DND-41 (cell line): Measurements from ENCODE around the gene RASGRP1.

Experiments
- ATAC-seq: fragments of 200-7000 bp; cut with Tn5 transposase; 3 replicates; pipeline ENCODE4 v1.9.1; 2021; ENCODE audit warnings: low read depth; ENCODE audit not compliant: insufficient read depth
- DNase-seq: peaks from one replicate; pipeline ENCODE4 v3.0.0-alpha.2; 2020
- H2AFZ ChIP-seq: 2 replicates; pipeline ENCODE4 v1.6.0; 2012; ENCODE audit warnings: low read depth, low read length
- H3K27ac ChIP-seq: 2 replicates; pipeline ENCODE4 v1.5.1; 2012; ENCODE audit warnings: low read length, inconsistent platforms
- H3K27me3 ChIP-seq: fragments of 200-600 bp; sonication (generic); 2 replicates; pipeline ENCODE4 v1.6.0; 2012; ENCODE audit warnings: low read length, mild to moderate bottlenecking, inconsistent platforms; ENCODE audit not compliant: insufficient read depth, poor library complexity
- H3K36me3 ChIP-seq: 2 replicates; pipeline ENCODE4 v1.5.1; 2012; ENCODE audit warnings: low read length, inconsistent platforms; ENCODE audit not compliant: insufficient read depth
- H3K4me1 ChIP-seq: 2 replicates; pipeline ENCODE4 v1.5.1; 2012; ENCODE audit warnings: mild to moderate bottlenecking, low read length; ENCODE audit not compliant: insufficient read depth
- H3K4me2 ChIP-seq: 2 replicates; pipeline ENCODE4 v1.6.0; 2012; ENCODE audit warnings: mild to moderate bottlenecking, moderate library complexity, low read length, inconsistent platforms; ENCODE audit not compliant: insufficient read depth
- H3K4me3 ChIP-seq, 2 experiments: fragments of 200-600 bp in 1 of 2; shearing (Covaris generic) in 1 of 2; 2 replicates each; pipeline ENCODE4 v1.5.1; 2012 to 2016; ENCODE audit warnings: inconsistent platforms in 2 of 2, low read length in 2 of 2, mild to moderate bottlenecking in 2 of 2, low read depth in 1 of 2, moderate library complexity in 1 of 2
- H3K79me2 ChIP-seq: 2 replicates; pipeline ENCODE4 v1.6.0; 2012; ENCODE audit warnings: low read length, inconsistent platforms; ENCODE audit not compliant: insufficient read depth
- H3K9ac ChIP-seq: 2 replicates; pipeline ENCODE4 v1.6.0; 2012; ENCODE audit warnings: low read depth, mild to moderate bottlenecking, inconsistent platforms, low read length, moderate library complexity
- H3K9me3 ChIP-seq: 2 replicates; pipeline ENCODE4 v1.5.1; 2012; ENCODE audit warnings: low read length, moderate library complexity, mild to moderate bottlenecking, inconsistent platforms; ENCODE audit not compliant: insufficient read depth, severe bottlenecking
- H4K20me1 ChIP-seq: 2 replicates; pipeline ENCODE4 v1.6.0; 2012; ENCODE audit warnings: low read length; ENCODE audit not compliant: insufficient read depth
- EZH2 ChIP-seq: IDR thresholded peaks from 3 replicates; pipeline ENCODE4 v1.6.1; 2012; ENCODE audit warnings: borderline replicate concordance, low read depth, mild to moderate bottlenecking, moderate library complexity, low read length, inconsistent platforms; ENCODE audit not compliant: severe bottlenecking
- TF ChIP-seq, protein P1 (sequence below): IDR thresholded peaks from 2 replicates; pipeline ENCODE4 v1.5.1; 2012; ENCODE audit warnings: borderline replicate concordance, low read length, moderate library complexity, mild to moderate bottlenecking; ENCODE audit not compliant: poor library complexity, severe bottlenecking; ENCODE audit errors: extremely low read depth

RASGRP1 gene

DNA sequence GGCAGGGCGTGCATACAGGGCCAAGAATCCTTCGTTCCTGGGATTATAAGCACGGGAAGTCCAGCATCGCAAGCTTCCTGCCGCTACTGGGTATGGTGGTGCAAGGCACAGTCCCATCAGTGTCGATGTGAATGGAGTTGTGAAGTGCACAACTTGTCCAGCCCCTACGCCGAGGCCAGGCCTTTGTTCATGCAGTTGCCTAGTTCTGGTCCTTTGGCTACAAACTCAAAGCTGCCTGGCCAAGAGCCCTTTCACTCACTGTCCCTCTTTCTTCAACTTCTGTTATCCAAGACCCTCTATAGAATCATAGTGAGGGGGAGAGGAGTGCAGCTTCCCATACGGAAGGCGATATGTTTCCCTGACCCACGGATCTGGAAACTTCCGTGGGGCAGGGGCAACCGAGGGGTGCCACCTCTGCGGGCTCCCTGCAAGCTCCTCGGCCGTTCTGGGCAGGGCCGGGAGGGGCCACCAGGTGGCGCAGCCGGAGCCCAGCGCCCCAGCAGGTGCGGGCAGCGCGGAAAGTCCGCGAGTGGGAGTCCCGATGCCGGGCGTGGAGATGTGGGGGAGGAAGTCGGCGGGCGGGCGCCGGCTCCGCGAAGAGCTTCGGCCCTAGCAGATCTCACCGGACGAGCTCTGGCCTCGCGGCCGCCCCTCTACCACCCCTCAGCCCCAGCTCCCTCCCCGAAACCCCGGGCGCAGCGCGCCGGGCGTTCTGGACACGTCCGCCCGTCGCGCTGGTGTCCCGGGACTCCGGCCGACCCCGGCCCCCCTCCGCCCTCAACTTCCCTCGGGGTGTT lies 693 bp downstream of the RASGRP1 start:
- no peaks in the 10 kb centered on the region for H3K27me3 ChIP-seq
- H3K79me2 ChIP-seq, result peaks cover 11% of the 10 kb centered on the region
- ATAC-seq (peak; percentile 83), DNase-seq (peak; percentile 76)
- H3K4me1 ChIP-seq, result peaks cover 32% of the 10 kb centered on the region
- no peaks in the 10 kb centered on the region; the same call in 1 of the 2 replicates for H4K20me1 ChIP-seq
- H3K4me2 ChIP-seq, result peak overlapping the region; percentile 91
- peak overlapping the region; percentile 27 to 68; a peak in 3 of 4 replicates for H3K4me3 ChIP-seq
- H3K9ac ChIP-seq, result peak overlapping the region; percentile 66
- H2AFZ ChIP-seq, result peak overlapping the region; percentile 59
- no peaks in the 10 kb centered on the region for H3K9me3 ChIP-seq
- no peaks in the 10 kb centered on the region for H3K36me3 ChIP-seq
- TF ChIP-seq, protein P1, sequence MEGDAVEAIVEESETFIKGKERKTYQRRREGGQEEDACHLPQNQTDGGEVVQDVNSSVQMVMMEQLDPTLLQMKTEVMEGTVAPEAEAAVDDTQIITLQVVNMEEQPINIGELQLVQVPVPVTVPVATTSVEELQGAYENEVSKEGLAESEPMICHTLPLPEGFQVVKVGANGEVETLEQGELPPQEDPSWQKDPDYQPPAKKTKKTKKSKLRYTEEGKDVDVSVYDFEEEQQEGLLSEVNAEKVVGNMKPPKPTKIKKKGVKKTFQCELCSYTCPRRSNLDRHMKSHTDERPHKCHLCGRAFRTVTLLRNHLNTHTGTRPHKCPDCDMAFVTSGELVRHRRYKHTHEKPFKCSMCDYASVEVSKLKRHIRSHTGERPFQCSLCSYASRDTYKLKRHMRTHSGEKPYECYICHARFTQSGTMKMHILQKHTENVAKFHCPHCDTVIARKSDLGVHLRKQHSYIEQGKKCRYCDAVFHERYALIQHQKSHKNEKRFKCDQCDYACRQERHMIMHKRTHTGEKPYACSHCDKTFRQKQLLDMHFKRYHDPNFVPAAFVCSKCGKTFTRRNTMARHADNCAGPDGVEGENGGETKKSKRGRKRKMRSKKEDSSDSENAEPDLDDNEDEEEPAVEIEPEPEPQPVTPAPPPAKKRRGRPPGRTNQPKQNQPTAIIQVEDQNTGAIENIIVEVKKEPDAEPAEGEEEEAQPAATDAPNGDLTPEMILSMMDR, result peak; percentile 90
- no peak for TF ChIP-seq EZH2
- H3K27ac ChIP-seq, result peak overlapping the region; percentile 79

DNA sequence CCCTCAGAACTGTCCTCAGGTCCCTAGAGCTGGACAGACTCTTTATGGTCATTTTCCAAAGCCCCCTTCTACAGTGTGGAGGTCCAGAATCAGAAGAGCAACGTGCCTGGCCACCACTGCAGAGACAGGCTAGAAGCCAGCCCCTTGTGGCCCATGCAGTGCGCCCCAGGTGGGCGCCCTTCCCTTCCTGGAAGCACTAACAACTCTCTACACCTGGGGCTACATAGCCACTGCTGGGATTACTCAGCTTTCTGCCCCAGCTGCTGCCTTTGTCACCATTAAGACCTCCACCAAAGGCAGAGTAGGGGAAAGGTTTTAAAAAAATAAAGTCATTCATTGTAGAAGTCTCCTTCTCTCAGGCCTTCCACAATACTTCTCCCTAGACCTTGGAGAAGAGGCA lies 2.3 kb downstream of the RASGRP1 start:
- Histone ChIP-seq H4K20me1 (peaks cover 3% of the 10 kb centered on the region), H3K4me1 (peaks cover 32% of the 10 kb centered on the region), H3K4me2 (peak overlapping the region; percentile 36; the same call in 1 of the 2 replicates), H3K4me3 (no peak overlapping the region), H3K9me3 (no peaks in the 10 kb centered on the region), H3K9ac (no peak overlapping the region), H3K27me3 (no peaks in the 10 kb centered on the region), H3K36me3 (no peaks in the 10 kb centered on the region; the same call in none of the 2 replicates), H3K79me2 (peaks cover 11% of the 10 kb centered on the region), H2AFZ (no peak overlapping the region), H3K27ac (peak overlapping the region; percentile 44; the same call in 1 of the 2 replicates)
- TF ChIP-seq, protein P1, result no peak
- TF ChIP-seq EZH2, result no peak
- DNase-seq, result peak; percentile 11
- no peak for ATAC-seq

DNA sequence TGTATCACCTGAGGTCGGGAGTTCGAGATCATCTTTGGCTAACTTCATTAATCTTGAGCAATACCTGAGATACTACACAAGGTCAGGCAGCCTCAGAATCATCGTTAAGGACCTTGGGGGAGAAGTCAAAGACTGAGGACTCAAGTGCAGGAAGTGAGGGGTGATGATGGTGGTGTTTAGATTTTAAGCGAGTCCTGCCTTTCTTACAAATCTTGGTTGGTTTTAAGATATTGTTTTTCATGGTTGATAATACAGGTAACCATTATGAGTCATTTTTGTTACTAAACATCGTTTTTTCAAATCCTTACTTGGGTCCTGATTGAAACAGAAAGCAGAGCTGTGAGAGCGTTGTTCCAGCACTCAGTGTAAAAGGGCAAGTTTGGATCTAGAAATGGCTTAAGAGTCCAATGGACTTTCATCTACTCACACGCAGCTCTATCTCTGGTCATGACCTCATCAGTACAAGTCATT lies 4.1 kb downstream of the RASGRP1 start:
- H2AFZ ChIP-seq, result no peak overlapping the region
- no peak overlapping the region for H3K9ac ChIP-seq
- no peaks in the 10 kb centered on the region for H3K27me3 ChIP-seq
- H3K36me3 ChIP-seq, result no peaks in the 10 kb centered on the region; the same call in none of the 2 replicates
- no peaks in the 10 kb centered on the region for H3K9me3 ChIP-seq
- H3K4me1 ChIP-seq, result peaks cover 32% of the 10 kb centered on the region
- H4K20me1 ChIP-seq, result peaks cover 3% of the 10 kb centered on the region
- peaks cover 11% of the 10 kb centered on the region for H3K79me2 ChIP-seq
- H3K27ac ChIP-seq, result no peak overlapping the region
- H3K4me2 ChIP-seq, result no peak overlapping the region
- H3K4me3 ChIP-seq, result no peak overlapping the region
- DNase-seq, result no peak
- ATAC-seq, result no peak
- TF ChIP-seq, protein P1, result no peak
- TF ChIP-seq EZH2, result no peak
